Pons (tissue), 1 donor: ENCODE results near the gene LHCGR.
"Not testable (repeated sequence)": the region's sequence is repeated elsewhere in the genome, so short reads cannot be mapped to it uniquely, and the experiment has no call there.

Experiments used
- DNase-seq: peaks from one replicate; pipeline ENCODE4 v3.0.0-alpha.2; 2016; ENCODE audit warnings: low spot score

LHCGR gene

GRCh38 chr2:48739236-48739635 is 16.3 kb downstream of the LHCGR start:
- DNase-seq, result not testable (repeated sequence)

DNA sequence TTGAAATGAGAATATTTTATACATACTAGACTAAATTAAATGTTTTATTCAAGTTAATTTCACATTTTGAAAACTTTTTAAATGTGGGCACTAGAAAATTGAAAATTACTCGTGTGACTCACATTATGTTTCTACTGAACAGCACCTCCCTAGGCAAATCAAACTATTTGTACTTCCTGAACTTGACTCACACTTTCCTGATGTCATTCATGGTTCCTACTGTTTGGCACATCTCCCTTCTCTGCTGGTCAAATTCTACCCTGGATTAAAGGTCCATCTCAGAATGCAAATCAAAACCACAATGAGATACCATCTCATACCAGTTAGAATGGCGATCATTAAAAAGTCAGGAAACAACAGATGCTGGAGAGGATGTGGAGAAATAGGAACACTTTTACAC is 16.7 kb downstream of the LHCGR start:
- DNase-seq, result no peak

GRCh38 chr2:48736251-48736650 is 19.3 kb downstream of the LHCGR start:
- DNase-seq, result no peak

DNA sequence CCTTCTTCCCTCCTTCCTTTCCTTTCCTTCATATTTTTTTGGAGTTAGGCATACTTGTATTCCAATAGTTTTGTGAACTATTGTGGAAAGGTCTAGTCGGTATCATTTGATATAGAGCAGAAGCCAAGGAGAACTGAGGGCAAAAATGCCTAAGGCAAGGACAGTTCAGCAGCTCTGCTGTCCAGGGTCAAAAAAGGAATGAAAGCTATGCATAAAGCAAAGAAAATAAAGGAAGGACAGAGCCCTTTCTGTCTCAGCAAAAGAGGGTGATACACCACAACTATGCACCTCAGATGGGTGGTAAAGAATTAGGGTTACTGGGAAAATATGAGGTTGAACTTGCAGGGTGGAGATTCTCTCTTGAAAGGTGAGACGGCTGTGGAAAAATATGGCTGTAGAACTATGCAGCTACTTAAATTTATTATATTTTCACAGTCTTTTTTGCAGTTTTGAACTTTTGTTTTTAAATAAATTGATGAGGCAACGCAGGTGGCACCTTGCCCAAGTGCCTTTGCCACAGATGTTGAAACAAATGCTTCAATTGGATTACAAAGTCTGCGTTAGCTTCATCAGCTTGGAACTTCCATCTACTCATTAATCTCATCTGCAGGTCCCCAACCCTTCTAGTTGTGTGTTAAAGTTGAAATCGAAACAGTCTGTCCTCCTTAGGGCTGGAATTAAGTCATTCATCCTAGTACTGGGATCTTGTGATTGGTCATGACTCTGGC is 20.8 kb downstream of the LHCGR start:
- no peak for DNase-seq

DNA sequence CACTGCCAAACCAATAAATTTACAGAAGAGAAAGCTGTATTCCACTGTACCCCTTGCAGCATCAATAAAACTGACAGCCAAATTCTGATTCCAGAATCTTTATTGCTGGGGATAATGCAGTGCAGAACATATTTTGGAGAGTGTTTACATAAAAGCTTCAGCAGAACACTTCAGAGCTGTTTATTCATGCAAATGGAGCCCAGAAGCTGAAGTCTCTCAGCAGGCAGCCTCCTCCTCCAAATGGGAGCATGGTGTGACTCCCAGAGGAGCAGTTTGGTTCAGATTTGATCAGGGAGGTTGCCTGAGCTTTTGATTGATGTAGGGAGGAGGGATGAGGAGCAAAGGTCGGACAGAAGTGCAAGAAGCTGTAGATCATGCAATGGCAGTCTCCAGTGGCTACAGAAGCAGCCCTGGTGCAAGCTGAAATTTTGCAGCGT is 22.4 kb downstream of the LHCGR start:
- no peak for DNase-seq

DNA sequence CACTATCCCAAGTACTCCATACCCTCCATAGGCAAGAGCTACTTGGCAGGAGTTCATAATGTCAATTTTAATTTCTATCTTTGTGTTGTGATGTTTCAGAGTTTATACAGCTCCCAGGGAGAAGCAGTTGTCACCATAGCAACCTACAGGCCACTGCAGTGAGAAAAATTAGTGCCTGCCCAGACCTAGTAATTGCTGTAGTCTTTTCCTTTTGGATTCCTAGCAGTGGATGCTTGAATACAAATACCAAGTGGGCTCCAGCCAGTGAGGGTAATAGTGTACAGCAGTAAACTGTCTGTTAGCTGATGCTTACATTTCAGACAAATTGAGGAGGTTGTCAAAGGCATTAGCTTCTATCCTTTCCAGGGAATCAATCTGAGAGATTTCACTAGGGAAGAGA is 26.7 kb downstream of the LHCGR start:
- no peak for DNase-seq

DNA sequence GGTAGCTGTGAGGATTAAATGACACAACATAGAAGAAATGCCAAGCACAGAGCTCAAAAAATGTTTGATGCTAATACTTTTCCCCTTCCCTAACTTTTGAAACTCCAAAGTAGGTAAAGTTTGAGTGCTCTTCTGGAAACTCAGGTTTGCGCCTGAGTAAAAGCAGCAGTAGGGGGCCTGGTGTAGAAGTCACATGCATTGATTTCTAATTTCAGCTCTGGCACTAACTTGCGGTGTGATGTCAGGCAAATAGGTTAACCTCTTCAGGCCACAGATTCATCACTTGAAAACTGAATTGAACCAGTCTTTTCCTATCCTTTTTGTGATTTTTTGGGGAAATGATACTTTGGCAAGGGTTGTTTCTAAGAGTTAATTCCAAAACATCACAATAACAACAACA is 27.2 kb downstream of the LHCGR start:
- no peak for DNase-seq

DNA sequence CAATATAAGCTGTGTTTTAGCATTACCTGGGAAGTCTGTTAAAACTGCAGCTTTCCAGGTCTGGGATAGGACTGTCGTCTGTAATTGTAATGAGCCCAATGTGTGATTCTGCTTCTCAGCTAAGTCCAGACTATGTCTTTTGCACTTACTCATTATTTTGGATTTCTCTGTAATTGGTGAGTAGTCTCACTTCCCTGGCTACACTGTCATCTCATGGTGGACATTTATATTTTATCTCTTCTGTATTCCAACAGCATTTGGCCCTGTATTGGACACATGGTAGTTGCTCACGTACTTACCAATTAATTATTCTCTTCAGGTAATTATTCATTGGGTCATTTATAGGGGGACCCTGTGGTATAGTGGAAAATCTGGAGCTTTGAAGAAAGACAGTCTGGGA is 28.0 kb downstream of the LHCGR start:
- no peak for DNase-seq

DNA sequence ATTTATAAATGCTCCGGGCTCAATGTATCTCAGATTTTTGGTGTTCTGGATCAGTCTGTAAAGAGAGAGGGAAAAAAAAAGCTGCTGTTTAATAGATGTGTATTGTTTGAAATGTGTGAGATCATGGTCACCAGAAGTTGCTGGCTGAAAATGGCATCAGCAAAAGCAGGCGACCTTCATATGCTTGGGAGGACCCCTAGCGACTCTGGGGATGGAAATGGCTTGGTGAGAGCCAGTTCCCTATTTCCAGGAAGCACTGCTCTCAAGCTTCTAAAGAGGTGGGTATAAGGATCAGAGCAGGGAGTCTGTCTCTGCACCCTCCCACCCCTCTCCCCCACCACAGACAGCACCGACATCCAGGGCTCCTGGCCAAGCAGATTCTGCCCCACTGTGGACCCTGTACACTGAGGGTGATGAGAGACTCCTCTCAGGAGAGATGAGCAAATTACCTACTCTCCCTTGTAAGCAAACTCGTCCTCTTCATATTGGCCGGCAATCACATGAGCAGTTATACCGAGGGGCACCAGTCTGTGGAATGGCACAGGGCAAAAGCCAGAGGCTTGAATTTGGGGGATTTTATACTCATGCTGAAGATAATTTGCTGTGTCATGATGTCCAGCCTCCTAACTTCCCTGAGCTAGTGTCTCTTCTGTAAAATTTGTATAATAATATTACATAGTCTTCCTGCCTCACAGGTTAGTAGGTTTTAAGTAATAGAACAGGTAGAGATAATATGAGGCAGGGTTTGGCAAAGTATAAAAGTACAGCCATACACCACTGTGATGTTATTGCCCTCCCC is 29.6 kb downstream of the LHCGR start:
- peak; percentile 83 for DNase-seq

- no peak for DNase-seq
Measured at GRCh38 chr2:48724278-48724677, 31.2 kb downstream of the LHCGR start.

- DNase-seq, result no peak
Measured at GRCh38 chr2:48723129-48723528, 32.4 kb downstream of the LHCGR start.

DNA sequence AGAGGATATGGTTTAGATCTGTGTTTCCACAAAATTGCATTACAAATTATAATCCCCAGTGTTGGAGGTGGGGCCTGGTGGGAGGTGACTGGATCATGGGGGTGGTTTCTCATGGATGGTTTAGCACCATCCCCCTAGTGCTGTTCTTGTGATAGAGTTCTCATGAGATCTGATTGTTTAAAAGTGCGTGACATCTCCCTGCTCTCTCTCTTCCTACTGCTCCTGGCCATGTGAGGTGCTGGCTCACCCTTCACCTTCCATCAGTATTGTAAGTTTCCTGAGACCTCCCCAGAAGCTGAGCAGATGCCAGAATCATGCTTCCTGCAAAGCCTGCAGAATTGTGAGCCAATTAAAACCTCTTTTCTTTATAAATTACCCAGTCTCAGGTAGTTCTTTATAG is 33.1 kb downstream of the LHCGR start:
- DNase-seq, result no peak

DNA sequence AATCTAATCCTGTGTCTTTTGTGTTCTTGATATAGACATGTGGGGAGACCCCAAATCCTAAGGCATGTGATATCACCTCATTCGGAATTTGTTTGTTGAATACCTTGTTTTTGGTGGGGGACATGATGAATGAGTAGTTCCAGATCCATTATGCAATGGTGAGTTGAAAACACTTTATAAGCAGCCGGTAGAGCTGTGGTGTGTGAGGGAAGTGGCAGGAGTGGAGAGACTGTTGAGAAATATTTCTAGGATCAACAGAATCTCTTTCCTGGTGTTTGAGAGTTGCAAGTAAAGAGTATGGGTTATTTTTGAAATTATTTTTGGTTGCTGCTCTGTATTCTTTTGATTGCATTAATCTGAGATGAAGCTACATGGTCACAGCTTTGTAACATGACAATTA is 34.4 kb downstream of the LHCGR start:
- no peak for DNase-seq

- peak; percentile 78 for DNase-seq
Measured at GRCh38 chr2:48719480-48720177, 35.9 kb downstream of the LHCGR start.

GRCh38 chr2:48717846-48718245 is 37.7 kb downstream of the LHCGR start:
- DNase-seq, result no peak

- DNase-seq, result no peak
Measured at GRCh38 chr2:48715956-48716355, 39.6 kb downstream of the LHCGR start.

- no peak for DNase-seq
Measured at GRCh38 chr2:48715042-48715899, 40.3 kb downstream of the LHCGR start.

DNA sequence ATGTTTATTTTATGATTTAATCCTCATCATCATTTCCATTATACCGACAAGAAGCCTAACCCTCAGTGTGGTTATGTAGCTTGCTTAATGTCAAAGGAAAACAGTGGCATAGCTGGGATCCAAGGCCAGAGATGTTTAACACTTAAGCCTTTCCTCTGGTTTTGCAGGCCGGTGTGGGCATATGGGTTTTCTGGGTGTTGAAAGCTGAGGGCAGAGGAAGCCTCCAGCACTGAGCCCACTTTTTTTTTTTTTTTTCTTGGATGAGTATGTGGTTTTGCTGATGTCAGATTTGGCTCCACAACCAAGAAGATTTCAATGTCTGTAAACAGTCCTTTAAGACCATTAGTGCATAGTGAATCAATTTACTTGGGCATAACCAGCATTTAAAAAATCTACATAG is 41.3 kb downstream of the LHCGR start:
- DNase-seq, result no peak

- no peak for DNase-seq
Measured at GRCh38 chr2:48713647-48714046, 41.9 kb downstream of the LHCGR start.

- DNase-seq, result no peak
Measured at GRCh38 chr2:48712151-48712550, 43.4 kb downstream of the LHCGR start.

GRCh38 chr2:48711343-48711742 is 44.2 kb downstream of the LHCGR start:
- no peak for DNase-seq
